Femur (tissue), 1 donor: ENCODE measurements around the gene ZNF491.
"Not testable (repeated sequence)": the region's sequence is repeated elsewhere in the genome, so short reads cannot be mapped to it uniquely, and the experiment has no call there.

Experiments used
- DNase-seq: peaks from one replicate; pipeline ENCODE4 v3.0.0-alpha.2; 2017

ZNF491 gene

DNA sequence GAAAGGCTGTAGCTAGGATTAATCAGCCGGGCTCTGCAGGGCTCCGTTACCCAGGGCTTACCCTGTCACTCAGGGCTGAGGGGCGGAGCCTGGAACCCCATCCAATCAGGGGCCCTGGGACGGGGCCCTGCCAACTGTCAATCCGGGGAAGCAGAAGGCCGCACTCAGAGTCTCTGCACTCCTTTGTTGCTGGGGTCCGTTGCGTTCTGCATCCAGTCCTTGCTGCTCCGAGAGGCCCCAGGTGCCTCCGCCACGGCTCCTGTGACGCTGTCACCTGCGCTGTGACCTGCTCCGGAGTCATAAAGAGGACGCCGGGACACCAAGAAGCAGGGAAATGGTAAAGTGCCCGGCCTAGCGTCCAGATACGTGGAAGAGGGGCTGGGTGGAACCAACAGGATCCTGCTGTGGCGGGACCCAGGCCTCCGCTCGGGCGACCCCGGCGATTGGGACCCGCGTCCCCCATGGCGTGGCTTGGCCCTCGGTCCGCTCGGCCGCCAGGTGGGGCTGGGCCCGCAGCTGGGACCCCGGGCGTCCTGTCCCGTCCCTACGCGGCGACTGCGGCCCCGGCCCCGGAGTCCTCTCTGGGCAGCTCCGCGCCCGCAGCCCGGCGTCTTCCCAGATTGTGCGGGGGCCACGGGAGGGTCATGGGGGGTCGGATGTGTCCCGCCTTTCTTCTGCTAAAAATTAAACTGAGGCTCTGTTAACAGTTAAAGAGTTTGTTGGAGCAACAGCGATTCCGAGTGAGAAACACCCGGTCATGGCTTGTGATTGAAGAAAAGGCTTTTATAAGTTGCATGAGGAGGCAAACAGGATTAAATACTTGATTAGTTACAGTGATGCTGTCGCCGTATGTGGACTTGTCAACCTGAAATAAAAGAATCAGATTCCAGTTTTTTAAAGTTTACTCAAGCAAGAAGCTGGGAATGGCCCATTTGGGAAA, at the start of gene ZNF491:
Gene ZNF491 (plus strand): TSS at position 133 of the 940 bp plus-strand sequence. CDS start 7,431 bp downstream, outside the sequence.
- peak; percentile 93 for DNase-seq

DNA sequence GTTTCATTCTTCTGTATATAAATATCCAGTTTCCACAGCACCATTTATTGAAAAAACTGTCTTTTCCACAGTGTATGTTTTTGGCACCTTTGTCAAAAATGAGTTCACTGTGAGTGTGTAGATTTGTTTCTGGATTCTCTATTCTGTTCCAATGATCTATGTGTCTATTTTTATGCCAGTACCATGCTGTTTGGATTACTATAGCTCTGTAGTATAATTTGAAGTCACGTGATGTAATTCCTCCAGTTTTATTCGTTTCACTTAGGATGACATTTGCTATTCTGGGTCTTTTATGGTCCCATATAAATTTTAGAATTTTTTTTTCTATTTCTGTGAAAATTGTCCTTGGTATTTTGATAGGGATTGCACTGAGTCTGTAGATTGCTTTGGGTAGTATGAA, 48.6 kb upstream of the ZNF491 start:
- no peak for DNase-seq

DNA sequence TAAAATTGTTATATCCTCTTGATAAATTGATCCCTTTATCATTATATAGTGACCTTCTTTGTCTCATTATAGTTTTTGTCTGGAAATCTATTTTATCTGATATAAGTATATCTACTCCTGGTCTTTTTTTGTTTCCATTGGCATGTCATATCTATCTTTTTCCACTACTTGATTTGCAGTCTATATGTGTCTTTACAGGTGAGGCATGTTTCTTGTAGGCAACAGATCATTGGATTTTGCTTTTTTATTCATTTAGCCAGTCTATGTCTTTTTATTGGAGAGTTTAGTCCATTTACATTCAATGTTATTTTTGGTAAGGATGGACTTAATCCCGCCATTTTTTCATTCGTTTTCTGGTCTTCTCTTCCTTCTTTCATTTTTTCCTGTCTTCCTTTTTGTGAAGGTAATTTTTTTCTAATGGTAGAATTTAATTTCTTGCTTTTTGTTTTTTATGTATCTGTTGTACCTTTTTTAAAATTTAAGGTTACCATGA, 46.0 kb upstream of the ZNF491 start:
- DNase-seq, result no peak

DNA sequence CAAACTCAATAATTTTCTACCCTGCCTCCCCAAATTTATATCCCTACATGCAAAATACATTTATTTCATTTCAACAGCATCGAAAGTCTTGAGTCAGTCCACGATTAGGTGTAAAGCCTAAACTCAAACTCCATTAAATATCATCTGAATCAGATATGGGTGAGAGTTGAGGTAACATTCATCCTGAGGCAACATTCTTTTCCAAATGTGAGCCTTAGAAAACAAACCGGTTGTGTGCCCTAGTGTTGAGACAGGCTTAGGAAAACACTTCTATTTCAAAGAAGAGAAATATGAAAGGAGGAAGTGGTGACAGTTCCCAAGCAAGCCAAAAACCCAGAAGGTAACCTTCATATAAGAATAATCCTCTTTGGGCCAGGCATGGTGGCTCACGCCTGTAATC, 43.7 kb upstream of the ZNF491 start:
- no peak for DNase-seq

DNA sequence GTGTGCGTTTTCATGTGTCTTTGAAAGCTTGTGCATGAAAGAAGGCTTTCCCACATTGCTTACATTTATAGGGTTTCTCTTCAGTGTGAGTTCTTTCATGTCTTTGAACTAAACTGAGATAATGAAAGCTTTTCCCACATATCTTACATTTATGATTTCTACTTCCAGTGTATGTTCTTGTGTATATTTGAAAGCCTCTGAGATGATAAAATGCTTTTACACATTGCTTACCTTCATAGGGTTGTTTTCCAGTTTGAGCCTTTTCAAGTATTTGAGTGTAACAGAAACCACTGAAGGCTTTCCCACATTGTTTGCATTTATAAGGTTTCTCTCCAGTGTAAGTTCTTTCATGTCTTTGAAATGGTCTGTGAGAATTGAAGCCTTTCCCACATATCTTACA, 41.4 kb upstream of the ZNF491 start:
- DNase-seq, result no peak

DNA sequence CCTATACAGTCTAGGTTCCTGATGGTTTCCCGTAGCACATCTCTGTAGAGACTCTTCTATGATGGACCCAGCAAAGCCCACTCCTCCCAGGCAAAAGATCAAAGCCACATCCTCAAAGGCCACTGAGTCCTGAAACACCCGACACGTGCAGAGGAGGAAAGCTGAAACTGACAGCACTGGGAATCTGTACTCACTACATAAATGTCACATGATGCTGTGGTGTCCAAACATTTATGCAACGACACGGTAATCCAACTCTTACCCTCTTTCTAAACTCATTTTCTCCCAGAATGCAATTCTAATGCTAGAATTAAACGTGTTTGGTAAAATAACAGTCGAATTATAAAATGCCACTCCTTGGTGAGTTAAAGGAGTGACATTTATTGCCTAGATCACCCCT, 38.5 kb upstream of the ZNF491 start:
- DNase-seq, result no peak

DNA sequence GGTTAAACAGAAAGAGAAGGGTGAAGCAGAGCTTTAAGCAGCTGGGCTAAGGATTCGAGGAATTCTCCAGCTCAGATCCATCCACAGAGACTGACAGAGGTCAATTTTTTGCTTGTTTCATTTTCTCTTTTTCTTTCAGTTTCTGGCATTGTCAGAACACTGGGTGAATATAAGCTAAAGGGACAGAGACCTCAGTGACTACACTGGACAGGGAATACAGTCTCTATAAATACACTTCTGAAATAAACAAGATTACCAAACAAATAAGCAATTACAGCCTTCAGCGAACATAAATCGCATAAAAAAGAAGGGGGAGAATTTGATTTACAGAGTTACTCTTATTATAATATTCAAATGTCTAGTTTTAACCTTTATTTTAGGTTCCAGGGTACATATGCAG, 35.2 kb upstream of the ZNF491 start:
- DNase-seq, result no peak

DNA sequence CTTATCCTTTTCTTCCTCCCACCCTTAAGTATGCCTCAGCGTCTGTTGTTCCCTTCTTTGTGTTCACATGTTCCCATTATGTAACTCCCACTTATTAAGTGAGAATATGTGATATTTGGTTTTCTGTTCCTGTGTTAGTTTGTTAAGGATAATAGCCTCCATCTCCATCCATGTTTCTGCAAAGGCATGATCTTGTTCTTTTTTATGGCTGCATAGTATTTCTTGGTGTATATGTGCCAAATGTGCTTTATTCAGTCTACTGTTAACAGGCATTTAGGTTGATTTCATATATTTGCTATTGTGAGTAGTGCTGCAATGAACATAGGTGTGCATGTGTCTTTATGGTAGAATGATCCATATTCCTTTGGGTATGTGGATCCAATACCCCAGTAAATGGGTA, 34.7 kb upstream of the ZNF491 start:
- DNase-seq, result no peak

DNA sequence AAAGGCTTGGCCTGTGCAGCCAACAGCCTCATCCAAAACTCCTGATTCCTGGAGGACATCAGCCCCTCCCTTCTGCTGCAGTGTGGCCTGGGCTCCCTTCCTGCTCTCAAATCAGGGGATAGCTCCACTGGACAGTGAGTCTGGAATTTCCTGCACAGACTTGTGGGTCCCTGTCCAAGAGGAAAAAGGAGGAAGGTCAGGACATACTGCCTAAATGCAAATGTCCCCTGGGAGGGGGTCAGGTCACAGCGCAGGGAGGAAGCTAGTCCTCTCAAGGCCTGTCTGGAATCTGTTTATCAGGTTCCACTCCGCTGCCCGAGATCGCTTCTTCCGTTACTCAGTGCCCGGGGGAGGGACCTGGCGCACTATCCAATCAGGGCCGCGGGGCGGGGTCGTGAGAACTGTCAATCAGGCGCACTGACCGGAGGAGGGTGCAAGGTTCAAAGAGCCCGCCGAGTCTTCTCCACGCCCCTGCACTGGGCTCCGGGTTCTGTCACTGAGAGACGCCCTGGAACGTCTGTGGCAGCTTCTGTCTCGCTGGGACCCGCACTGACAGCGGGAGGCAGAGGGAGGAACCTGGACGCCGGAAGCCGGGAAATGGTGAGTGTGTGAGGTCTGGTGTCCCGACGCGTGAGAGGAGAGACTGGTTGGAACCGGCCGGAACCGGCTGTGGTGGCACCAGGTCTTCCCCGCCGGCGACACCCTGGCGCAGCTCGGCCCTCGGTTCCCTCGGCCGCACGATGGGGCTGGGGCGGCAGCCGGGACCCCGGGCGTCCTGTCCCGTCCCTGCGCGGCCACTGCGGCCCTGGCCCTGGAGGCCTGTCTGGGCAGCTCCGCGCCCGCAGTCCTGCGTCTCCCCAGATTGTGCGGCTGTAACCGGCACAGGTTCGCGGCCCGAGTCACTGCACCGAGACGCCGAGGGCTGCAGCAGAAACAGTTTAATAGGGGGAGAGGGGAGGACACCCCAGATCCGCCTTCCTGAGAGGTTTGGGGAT, 31.4 kb upstream of the ZNF491 start, which contains the start of gene ZNF441:
Gene ZNF441 (plus strand): TSS at position 404 of the 995 bp plus-strand sequence. CDS start 194 bp downstream, at position 598.
- DNase-seq, result peak; percentile 98

DNA sequence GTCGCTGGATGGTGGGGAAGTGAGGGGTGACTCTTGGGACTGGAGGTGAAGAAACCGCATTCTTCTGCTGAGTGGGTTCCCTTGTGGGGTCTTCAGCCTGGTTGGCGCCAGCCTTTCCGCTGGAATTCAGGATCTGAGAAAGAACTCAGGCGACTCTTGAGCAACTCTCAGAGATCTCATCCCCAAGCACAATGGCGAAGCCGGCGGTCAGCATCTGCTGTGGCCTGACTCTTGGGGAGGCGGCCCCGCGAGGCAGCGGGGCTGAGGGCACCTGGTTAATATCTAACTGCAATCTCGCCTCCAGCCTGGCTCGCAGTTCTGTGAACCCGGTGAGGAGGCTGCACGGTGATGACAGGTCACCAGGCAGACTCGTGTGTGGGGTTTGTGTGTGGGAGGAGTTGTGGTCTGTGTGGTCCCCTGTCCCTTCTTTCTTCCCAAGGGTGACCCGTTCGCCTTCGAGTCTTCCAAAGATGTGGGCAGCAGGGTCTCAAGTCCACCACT, 30.6 kb upstream of the ZNF491 start:
- peak; percentile 38 for DNase-seq

DNA sequence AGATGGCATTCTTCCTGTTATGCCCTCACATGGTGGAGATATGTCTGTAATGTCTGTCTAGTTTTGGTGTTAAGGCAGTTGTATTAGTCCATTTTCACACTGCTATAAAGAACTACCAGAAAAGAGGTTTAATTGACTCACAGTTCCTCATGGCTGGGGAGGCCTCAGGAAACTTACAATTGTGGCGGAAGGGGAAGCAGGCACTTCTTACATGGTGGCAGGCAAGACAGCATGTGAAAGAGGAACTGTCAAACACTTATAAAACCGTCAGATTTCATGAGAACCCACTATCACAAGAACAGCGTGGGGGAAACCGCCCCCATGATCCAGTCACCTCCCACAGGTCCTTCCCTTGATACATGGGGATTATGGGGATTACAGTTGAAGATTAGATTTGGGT, 28.3 kb upstream of the ZNF491 start:
- no peak for DNase-seq

DNA sequence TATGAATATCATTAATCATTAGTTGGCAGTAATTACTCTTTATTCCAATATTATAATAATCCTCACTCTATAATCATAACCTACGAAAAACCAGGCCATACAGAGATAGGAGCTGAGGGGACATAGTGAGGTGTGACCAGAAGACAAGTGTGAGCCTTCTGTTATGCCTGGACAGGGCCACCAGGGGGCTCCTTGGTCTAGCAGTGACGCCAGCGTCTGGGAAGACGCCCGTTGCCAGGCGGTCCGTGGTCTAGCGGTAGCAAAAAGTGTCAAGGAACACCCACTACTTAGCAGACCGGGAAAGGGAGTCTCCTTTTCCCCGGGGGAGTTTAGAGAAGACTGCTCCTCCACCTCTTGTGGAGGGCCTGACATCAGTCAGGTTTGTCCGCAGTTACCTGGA, 26.8 kb upstream of the ZNF491 start:
- DNase-seq, result not testable (repeated sequence)

DNA sequence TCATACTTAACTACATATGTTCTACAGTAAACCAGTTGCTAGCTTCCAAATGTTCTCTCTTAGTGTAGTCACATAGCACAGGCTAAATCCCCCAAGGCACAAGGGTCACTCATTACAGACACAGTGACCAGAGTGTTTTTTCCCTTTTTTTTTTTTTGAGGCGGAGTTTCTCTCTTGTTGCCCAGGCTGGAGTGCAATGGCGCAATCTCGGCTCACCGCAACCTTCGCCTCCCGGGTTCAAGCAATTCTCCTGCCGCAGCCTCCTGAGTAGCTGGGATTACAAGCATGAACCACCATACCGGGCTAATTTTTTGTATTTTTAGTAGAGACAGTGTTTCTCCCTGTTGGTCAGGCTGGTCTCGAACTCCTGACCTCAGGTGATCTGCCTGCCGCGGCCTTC, 21.7 kb upstream of the ZNF491 start:
- not testable (repeated sequence) for DNase-seq

DNA sequence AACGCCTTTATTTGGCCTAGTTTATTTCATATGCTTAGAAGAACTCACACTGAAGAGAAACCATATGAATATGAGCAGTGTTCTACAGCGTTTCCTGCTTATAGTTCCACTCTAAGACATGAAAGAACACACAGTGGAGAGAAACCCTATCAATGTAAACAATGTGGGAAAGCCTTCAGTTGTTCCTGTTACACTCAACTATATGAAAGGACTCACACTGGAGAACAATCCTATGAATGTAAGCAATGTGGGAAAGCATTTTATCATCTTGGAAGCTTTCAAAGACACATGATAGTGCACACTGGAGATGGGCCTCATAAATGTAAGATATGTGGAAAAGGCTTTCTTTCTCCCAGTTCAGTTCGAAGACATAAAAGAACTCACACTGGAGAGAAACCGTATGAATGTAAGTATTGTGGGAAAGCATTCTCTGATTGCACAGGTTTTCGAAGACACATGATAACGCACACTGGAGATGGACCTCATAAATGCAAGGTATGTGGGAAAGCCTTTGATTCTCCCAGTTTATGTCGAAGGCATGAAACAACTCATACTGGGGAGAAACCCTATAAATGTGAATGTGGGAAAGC, 17.8 kb upstream of the ZNF491 start:
- DNase-seq, result no peak

DNA sequence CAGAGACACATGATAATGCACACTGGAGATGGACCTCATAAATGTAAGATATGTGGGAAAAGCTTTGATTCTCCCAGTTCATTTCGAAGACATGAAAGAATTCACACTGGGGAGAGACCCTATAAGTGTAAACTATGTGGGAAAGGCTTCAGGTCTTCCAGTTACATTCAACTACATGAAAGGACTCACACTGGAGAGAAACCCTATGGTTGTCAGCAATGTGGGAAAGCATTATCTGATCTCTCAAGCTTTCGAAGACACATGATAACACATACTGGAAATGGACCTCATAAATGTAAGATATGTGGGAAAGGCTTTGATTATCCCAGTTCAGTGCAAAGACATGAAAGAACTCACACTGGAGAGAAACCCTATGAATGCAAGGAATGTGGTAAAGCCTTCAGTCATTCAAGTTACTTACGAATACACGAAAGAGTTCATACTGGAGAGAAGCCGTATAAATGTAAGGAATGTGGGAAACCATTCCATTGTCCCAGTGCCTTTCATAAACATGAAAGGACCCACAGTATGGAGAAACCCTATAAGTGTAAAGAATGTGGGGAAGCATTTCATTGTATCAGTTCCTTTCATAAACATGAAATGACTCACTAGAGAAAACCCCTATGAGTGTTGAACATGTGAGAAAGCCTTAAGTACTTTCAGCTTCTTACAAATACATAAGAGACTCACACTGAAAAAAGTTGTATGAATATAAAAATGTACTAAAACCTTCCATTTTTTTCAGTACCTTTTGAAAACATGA, 16.8 kb upstream of the ZNF491 start:
- DNase-seq, result no peak

DNA sequence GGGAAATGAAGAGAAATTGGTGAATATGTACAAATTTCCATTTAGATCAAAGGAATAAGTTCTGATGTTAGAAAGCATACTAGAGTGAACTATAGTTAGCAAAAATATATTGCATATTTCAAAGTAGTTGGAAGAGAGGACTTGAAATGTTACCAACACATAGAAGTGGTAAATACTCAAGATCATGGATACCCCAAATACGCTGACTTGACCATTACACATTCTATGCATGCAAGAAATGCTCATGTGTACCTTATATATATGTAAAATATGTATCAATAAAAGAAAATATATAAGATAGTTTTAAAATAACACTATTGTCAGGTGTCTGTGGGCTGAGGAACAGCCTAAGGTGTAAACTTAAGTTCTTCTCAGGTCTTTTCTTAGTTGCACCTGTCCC, 14.6 kb upstream of the ZNF491 start:
- no peak for DNase-seq

DNA sequence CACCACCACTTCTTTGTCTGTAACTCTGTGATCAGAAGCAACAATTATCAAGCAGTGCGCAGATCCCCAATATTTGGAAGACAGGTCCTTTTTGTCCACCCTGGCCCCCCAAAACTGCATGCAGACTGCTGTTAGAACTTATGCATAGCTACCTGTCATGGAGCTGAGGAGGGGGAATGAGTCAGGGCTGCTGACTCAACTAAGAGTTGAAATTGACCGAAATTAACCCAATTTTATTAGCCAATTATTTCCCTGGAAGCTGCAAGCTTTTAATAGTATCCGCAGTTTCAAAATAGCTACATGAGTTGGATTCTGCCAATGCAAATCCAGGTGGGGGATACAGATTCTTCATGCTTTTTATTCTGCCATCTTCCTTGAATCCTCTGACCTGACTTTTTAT, 14.0 kb upstream of the ZNF491 start:
- DNase-seq, result no peak

DNA sequence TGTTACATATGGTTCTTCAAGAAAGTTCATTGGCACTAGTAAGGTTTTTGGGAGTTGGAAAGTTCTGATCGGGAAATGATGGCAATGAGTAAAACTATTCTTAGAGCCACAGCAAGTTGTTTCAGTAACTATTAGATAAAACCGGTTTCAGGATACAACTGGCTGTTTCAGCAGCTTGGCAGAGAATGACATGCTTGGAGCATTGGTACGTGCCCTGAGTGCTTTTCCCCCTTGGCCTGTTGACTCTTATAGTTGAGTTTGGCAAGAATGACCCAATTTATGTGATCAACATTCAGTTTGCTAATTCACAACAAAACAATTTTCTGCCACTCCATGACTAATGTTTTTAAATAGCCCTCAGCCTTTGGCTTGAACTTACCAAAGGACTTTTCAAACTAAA, 10.8 kb upstream of the ZNF491 start:
- no peak for DNase-seq

DNA sequence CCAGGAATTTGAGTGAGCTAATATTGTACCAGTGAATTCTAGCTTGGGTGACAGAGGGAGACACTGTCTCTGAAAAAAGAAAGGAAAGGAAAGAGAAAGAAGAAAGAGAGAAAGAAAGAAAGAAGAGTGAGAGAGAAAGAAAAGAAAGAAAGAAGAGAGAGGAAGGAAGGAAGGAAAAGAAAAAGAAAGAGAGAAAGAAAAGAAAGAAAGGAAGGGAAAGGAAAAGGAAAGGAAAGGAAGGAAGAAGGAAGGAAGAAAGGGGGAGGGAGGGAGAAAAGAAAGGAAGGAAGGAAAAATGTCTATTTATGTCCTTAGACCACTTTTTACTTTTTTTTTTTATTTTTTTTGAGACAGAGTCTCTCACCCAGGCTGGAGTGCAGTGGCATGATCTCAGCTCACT, 5.4 kb upstream of the ZNF491 start:
- no peak for DNase-seq

DNA sequence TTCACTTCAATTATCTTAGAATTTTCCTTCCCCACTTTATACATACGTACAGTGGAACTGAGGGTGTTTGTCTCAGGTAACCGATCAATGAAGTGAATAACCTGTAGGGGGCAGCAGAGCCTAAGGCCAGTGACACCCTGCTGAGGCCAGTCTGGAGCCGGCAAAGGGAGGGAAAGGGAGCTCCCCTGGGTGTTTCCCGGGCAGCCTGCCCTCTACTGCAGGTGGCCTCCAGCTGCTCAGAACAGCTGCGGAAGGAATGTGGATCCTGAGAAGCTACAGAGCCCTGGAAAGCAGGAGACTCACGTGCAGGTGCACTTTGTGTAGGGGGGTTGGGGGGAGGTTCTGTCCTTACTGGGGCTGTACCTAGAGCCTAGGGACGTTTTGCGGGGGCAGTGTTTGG, 832 bp upstream of the ZNF491 start:
- peak; percentile 91 for DNase-seq

DNA sequence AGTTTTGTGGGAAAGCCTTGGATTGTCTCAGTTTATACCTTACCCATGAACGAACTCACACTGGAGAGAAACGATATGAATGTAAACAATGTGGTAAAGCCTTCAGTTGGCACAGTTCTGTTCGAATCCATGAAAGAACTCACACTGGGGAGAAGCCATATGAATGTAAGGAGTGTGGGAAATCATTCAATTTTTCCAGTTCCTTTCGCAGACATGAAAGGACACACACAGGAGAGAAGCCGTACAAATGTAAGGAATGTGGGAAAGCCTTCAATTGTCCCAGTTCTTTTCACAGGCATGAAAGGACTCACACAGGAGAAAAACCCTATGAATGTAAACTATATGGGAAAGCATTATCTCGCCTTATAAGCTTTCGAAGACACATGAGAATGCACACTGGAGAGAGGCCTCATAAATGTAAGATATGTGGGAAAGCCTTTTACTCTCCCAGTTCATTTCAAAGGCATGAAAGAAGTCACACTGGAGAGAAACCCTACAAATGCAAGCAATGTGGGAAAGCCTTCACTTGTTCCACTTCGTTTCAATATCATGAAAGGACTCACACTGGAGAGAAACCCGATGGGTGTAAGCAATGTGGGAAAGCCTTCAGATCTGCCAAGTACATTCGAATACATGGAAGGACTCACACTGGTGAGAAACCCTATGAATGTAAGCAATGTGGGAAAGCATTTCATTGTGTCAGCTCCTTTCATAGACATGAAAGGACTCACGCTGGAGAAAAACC, 8.2 kb downstream of the ZNF491 start:
- DNase-seq, result no peak
